Measurements from ENCODE around the gene PTEN. TPM values are rescaled to one million over a fixed set of nuclear protein-coding genes. Genes with fewer than 3 reads are reported as not detected.

The PTEN gene
- total RNA-seq, 1 donor from 2014 or later = 90.3 TPM

- H3K36me3 Mint-ChIP-seq (ENCODE audit: low read depth, unreplicated experiment) = no peaks in the 10 kb centered on the region
- no peak overlapping the region for H3K4me3 Mint-ChIP-seq (ENCODE audit: unreplicated experiment)
- H3K4me1 Mint-ChIP-seq (ENCODE audit: low read depth, unreplicated experiment) = peaks cover 7% of the 10 kb centered on the region
- DNase-seq (ENCODE audit: low read depth) (no peak), FAIRE-seq (no peak)
- H3K36me3 ChIP-seq (ENCODE audit: insufficient read depth, low read length) = no peaks in the 10 kb centered on the region
- no peaks in the 10 kb centered on the region for H3K9me3 Mint-ChIP-seq (ENCODE audit: unreplicated experiment)
- H3K4me3 ChIP-seq (ENCODE audit: insufficient read depth, low read depth, low read length) = no peak overlapping the region
- H3K27ac Mint-ChIP-seq (ENCODE audit: unreplicated experiment) = no peak overlapping the region
- H3K4me1 ChIP-seq (ENCODE audit: insufficient read depth, low read length) = peaks cover 5% of the 10 kb centered on the region
- no peak overlapping the region for H2AFZ ChIP-seq (ENCODE audit: low read depth, low read length)
- no peaks in the 10 kb centered on the region for H3K79me2 ChIP-seq (ENCODE audit: insufficient read depth, low read length)
- no peak overlapping the region for H3K9ac ChIP-seq (ENCODE audit: low read length)
- H3K4me2 ChIP-seq (ENCODE audit: low read length) = no peak overlapping the region
- no peaks in the 10 kb centered on the region for H3K9me3 ChIP-seq (ENCODE audit: insufficient read depth, low read depth, low read length)
- no peaks in the 10 kb centered on the region for H3K27me3 ChIP-seq (ENCODE audit: insufficient read depth, low read length)
- no peaks in the 10 kb centered on the region for H3K27me3 Mint-ChIP-seq (ENCODE audit: low read depth, unreplicated experiment)
- H3K27ac ChIP-seq (ENCODE audit: low read depth, low read length) = no peak overlapping the region
- no peaks in the 10 kb centered on the region for H4K20me1 ChIP-seq (ENCODE audit: insufficient read depth, low read length)
- no peak for TF ChIP-seq EZH2 (IDR thresholded peaks at IDR 0.05; ENCODE audit: insufficient read depth, low read length)
- TF ChIP-seq, protein P1, sequence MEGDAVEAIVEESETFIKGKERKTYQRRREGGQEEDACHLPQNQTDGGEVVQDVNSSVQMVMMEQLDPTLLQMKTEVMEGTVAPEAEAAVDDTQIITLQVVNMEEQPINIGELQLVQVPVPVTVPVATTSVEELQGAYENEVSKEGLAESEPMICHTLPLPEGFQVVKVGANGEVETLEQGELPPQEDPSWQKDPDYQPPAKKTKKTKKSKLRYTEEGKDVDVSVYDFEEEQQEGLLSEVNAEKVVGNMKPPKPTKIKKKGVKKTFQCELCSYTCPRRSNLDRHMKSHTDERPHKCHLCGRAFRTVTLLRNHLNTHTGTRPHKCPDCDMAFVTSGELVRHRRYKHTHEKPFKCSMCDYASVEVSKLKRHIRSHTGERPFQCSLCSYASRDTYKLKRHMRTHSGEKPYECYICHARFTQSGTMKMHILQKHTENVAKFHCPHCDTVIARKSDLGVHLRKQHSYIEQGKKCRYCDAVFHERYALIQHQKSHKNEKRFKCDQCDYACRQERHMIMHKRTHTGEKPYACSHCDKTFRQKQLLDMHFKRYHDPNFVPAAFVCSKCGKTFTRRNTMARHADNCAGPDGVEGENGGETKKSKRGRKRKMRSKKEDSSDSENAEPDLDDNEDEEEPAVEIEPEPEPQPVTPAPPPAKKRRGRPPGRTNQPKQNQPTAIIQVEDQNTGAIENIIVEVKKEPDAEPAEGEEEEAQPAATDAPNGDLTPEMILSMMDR (IDR thresholded peaks at IDR 0.05; ENCODE audit: insufficient read depth, low read depth, low read length) = no peak
Observed at GRCh38 chr10:88006261-88006660, 142.8 kb downstream of the PTEN start.

GRCh38 chr10:88008866-88009470 lies 145.5 kb downstream of the PTEN start:
- no peak overlapping the region for H3K27ac ChIP-seq (ENCODE audit: low read depth, low read length)
- no peak overlapping the region for H3K4me2 ChIP-seq (ENCODE audit: low read length)
- no peak overlapping the region for H3K4me3 Mint-ChIP-seq (ENCODE audit: unreplicated experiment)

DNA sequence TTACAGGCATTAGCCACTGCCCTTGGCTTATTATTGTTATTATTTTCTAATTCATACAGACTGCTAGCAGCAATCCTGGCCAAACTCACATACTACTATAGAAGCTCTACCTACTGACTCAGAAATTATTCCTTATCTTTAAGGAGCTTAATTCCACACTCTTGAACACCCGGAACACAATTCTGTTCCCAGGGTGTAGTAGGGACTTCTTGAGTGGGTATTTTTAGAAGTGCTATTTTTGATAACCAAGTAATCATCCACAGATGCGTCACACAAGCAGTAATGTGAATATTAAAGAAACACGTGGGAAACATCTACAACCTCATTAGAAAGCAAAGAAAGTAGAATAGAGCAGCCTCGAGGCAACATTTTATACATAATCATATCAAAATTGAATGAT lies 149.2 kb downstream of the PTEN start:
- H2AFZ ChIP-seq (ENCODE audit: low read depth, low read length) = no peak overlapping the region
- H4K20me1 ChIP-seq (ENCODE audit: insufficient read depth, low read length) = no peaks in the 10 kb centered on the region
- Mint-ChIP-seq H3K36me3 (ENCODE audit: low read depth, unreplicated experiment) (no peaks in the 10 kb centered on the region), H3K9me3 (ENCODE audit: unreplicated experiment) (no peaks in the 10 kb centered on the region), H3K4me3 (ENCODE audit: unreplicated experiment) (no peak overlapping the region), H3K27me3 (ENCODE audit: low read depth, unreplicated experiment) (no peaks in the 10 kb centered on the region), H3K27ac (ENCODE audit: unreplicated experiment) (no peak overlapping the region), H3K4me1 (ENCODE audit: low read depth, unreplicated experiment) (no peaks in the 10 kb centered on the region)
- H3K27ac ChIP-seq (ENCODE audit: low read depth, low read length) = no peak overlapping the region
- H3K4me3 ChIP-seq (ENCODE audit: insufficient read depth, low read depth, low read length) = no peak overlapping the region
- H3K27me3 ChIP-seq (ENCODE audit: insufficient read depth, low read length) = no peaks in the 10 kb centered on the region
- no peak overlapping the region for H3K9ac ChIP-seq (ENCODE audit: low read length)
- H3K4me1 ChIP-seq (ENCODE audit: insufficient read depth, low read length) = no peaks in the 10 kb centered on the region
- DNase-seq (ENCODE audit: low read depth) (no peak), FAIRE-seq (no peak)
- H3K79me2 ChIP-seq (ENCODE audit: insufficient read depth, low read length) = no peaks in the 10 kb centered on the region
- H3K36me3 ChIP-seq (ENCODE audit: insufficient read depth, low read length) = no peaks in the 10 kb centered on the region
- TF ChIP-seq, protein P1 (IDR thresholded peaks at IDR 0.05; ENCODE audit: insufficient read depth, low read depth, low read length) = no peak
- TF ChIP-seq EZH2 (IDR thresholded peaks at IDR 0.05; ENCODE audit: insufficient read depth, low read length) = no peak
- H3K4me2 ChIP-seq (ENCODE audit: low read length) = no peak overlapping the region
- H3K9me3 ChIP-seq (ENCODE audit: insufficient read depth, low read depth, low read length) = no peaks in the 10 kb centered on the region

More at GRCh38 chr10:88008866-88009470, 145.5 kb downstream of the PTEN start:
- Histone ChIP-seq H3K9ac (ENCODE audit: low read length) (no peak overlapping the region), H2AFZ (ENCODE audit: low read depth, low read length) (no peak overlapping the region), H3K27me3 (ENCODE audit: insufficient read depth, low read length) (no peaks in the 10 kb centered on the region), H3K79me2 (ENCODE audit: insufficient read depth, low read length) (no peaks in the 10 kb centered on the region), H3K36me3 (ENCODE audit: insufficient read depth, low read length) (no peaks in the 10 kb centered on the region), H3K9me3 (ENCODE audit: insufficient read depth, low read depth, low read length) (no peaks in the 10 kb centered on the region), H3K4me3 (ENCODE audit: insufficient read depth, low read depth, low read length) (no peak overlapping the region), H3K4me1 (ENCODE audit: insufficient read depth, low read length) (peaks cover 5% of the 10 kb centered on the region), H4K20me1 (ENCODE audit: insufficient read depth, low read length) (no peaks in the 10 kb centered on the region)
- no peaks in the 10 kb centered on the region for H3K36me3 Mint-ChIP-seq (ENCODE audit: low read depth, unreplicated experiment)
- TF ChIP-seq, protein P1 (IDR thresholded peaks at IDR 0.05; ENCODE audit: insufficient read depth, low read depth, low read length) = no peak
- TF ChIP-seq EZH2 (IDR thresholded peaks at IDR 0.05; ENCODE audit: insufficient read depth, low read length) = no peak
- FAIRE-seq (peak; percentile 32), DNase-seq (ENCODE audit: low read depth) (peak; percentile 34)
- H3K27me3 Mint-ChIP-seq (ENCODE audit: low read depth, unreplicated experiment) = no peaks in the 10 kb centered on the region
- H3K9me3 Mint-ChIP-seq (ENCODE audit: unreplicated experiment) = no peaks in the 10 kb centered on the region
- H3K27ac Mint-ChIP-seq (ENCODE audit: unreplicated experiment) = no peak overlapping the region
- peaks cover 7% of the 10 kb centered on the region for H3K4me1 Mint-ChIP-seq (ENCODE audit: low read depth, unreplicated experiment)
